Measurements from ENCODE around the gene FKBP1A.

- TF ChIP-seq SP2 (tag by site-specific recombination; IDR thresholded peaks at IDR 0.05) (no peak), CTCF (tag by site-specific recombination; IDR thresholded peaks at IDR 0.05) (no peak), PBX3 (CRISPR knock-in tag; IDR thresholded peaks at IDR 0.05) (no peak), ZNF626 (tag by site-specific recombination; IDR thresholded peaks at IDR 0.05) (no peak), ZNF776 (tag by site-specific recombination; IDR thresholded peaks at IDR 0.05; ENCODE audit: borderline replicate concordance) (no peak), ZNF391 (tag by site-specific recombination; IDR thresholded peaks at IDR 0.05; ENCODE audit: borderline replicate concordance, low read depth) (no peak)
Observed at GRCh38 chr20:1414982-1415381, 22.1 kb upstream of the FKBP1A start.
